GM12874 (cell line): ENCODE measurements around the gene MRAP2.

Source experiments
- CTCF ChIP-seq: IDR thresholded peaks from 2 replicates; pipeline ENCODE4 v1.5.1; 2011; ENCODE audit warnings: low read depth, mild to moderate bottlenecking, control low read depth, low read length, moderate library complexity; ENCODE audit not compliant: insufficient read depth

MRAP2 gene

GRCh38 chr6:84003131-84003530 is 30.4 kb upstream of the MRAP2 start:
- no peak for TF ChIP-seq CTCF

GRCh38 chr6:84003654-84004053 is 29.9 kb upstream of the MRAP2 start:
- TF ChIP-seq CTCF, result no peak

GRCh38 chr6:84007871-84008270 is 25.7 kb upstream of the MRAP2 start:
- TF ChIP-seq CTCF, result no peak

GRCh38 chr6:84013354-84013753 is 20.2 kb upstream of the MRAP2 start:
- no peak for TF ChIP-seq CTCF

GRCh38 chr6:84013931-84014330 is 19.6 kb upstream of the MRAP2 start:
- no peak for TF ChIP-seq CTCF

- TF ChIP-seq CTCF, result no peak
These were observed 17.5 kb upstream of the MRAP2 start for GRCh38 chr6:84016029-84016428.

- TF ChIP-seq CTCF, result no peak
These were observed 15.7 kb upstream of the MRAP2 start for GRCh38 chr6:84017709-84018452.
